K562 (cell line): ENCODE measurements around the gene YTHDF1. TPM values are rescaled to one million over a fixed set of nuclear protein-coding genes. Genes with fewer than 3 reads are reported as not detected.

Experiments used
- ATAC-seq: fragments of 200-7000 bp; cut with Tn5 transposase; 3 replicates; pipeline ENCODE4 v1.9.1; 2020; ENCODE audit warnings: moderate library complexity
- BruUV-seq: library from RNA; stranded (reverse); fragments of 400-500 nt; replicated peaks from 2 replicates; lab custom pipeline; 2021; lab: Mats Ljungman, UMichigan
- CTCF ChIA-PET: fragments of 300-600 bp; formaldehyde crosslinking; extraction: SDS; loops from one replicate; lab custom pipeline; 2021; ENCODE audit warnings: low intra/inter-chr PET ratio; lab: Yijun Ruan, JAX
- POLR2A ChIA-PET: fragments of 300-600, 350-650 bp; sonication (Branson Sonifier 250); formaldehyde crosslinking; extraction: SDS; loops from one replicate; lab custom pipeline; 2021; ENCODE audit warnings: antibody characterized with exemption, inconsistent platforms; lab: Yijun Ruan, JAX
- DNase-seq, 4 experiments: peaks; one replicate each; pipeline versions ENCODE4 v3.0.0 to v3.0.0-alpha.2; 2011 to 2018; ENCODE audit warnings: low spot score in 3 of 4, mixed read lengths in 3 of 4; ENCODE audit errors: extremely low read depth in 1 of 4
- FAIRE-seq: peaks from 2 replicates; lab custom pipeline; 2011; peaks lifted over from hg19 to GRCh38; lab: Jason Lieb, UNC
- H2AFZ ChIP-seq: 2 replicates; pipeline ENCODE4 v1.6.0; 2011; ENCODE audit warnings: low read depth, low read length, control low read depth, inconsistent platforms
- H3K27ac ChIP-seq: fragments of 200-600 bp; 3 replicates; pipeline ENCODE4 v1.8.0; 2011; ENCODE audit warnings: low read depth, mild to moderate bottlenecking, control low read depth, inconsistent platforms, low read length, moderate library complexity, mixed read lengths; ENCODE audit errors: extremely low read depth
- H3K27me3 ChIP-seq, 2 experiments: fragments of 300-600 bp in 1 of 2; 2 replicates in 1 of 2; 3 replicates in 1 of 2; pipeline versions ENCODE4 v1.6.0 to v1.8.0; 2011; ENCODE audit warnings: inconsistent platforms in 2 of 2, low read length in 2 of 2, mild to moderate bottlenecking in 1 of 2, mixed read lengths in 1 of 2, moderate library complexity in 1 of 2; ENCODE audit not compliant: control insufficient read depth in 2 of 2, insufficient read depth in 2 of 2
- H3K36me3 ChIP-seq: fragments of 300-600 bp; 3 replicates; pipeline ENCODE4 v1.8.0; 2011; ENCODE audit warnings: mild to moderate bottlenecking, low read length, inconsistent platforms; ENCODE audit not compliant: control insufficient read depth, insufficient read depth
- H3K4me1 ChIP-seq, 2 experiments: fragments of 200-600 bp in 1 of 2; replicated peaks in 1 of 2; 2 replicates in 1 of 2; 3 replicates in 1 of 2; pipeline versions ENCODE4 v1.5.1 to v1.8.0; 2011; ENCODE audit warnings: inconsistent platforms in 2 of 2, low read length in 2 of 2, mild to moderate bottlenecking in 1 of 2, mixed read lengths in 1 of 2, moderate library complexity in 1 of 2; ENCODE audit not compliant: control insufficient read depth in 2 of 2, insufficient read depth in 2 of 2
- H3K4me2 ChIP-seq: 2 replicates; pipeline ENCODE4 v1.6.1; 2011; ENCODE audit warnings: low read length, control low read depth, inconsistent platforms, mixed read lengths; ENCODE audit not compliant: insufficient read depth
- H3K4me3 ChIP-seq: fragments of 200-600 bp; sonication (generic), shearing (Covaris generic); 2 replicates; pipeline ENCODE4 v1.5.1; 2016; ENCODE audit warnings: control low read depth, inconsistent platforms
- H3K79me2 ChIP-seq: fragments of 200-600 bp; 3 replicates; pipeline ENCODE4 v1.8.0; 2011; ENCODE audit warnings: low read length, inconsistent platforms; ENCODE audit not compliant: control insufficient read depth, insufficient read depth
- H3K9ac ChIP-seq, 2 experiments: 2 replicates each; pipeline versions ENCODE4 v1.6.0 to v1.6.1; 2011; ENCODE audit warnings: low read depth in 2 of 2, low read length in 2 of 2, control low read depth in 1 of 2, inconsistent platforms in 1 of 2, mild to moderate bottlenecking in 1 of 2, mixed read lengths in 1 of 2; ENCODE audit not compliant: insufficient read depth in 1 of 2
- H3K9me1 ChIP-seq: one replicate; pipeline ENCODE4 v1.6.0; 2011; ENCODE audit warnings: inconsistent platforms, mild to moderate bottlenecking, low read length, moderate library complexity; ENCODE audit not compliant: control insufficient read depth, insufficient read depth
- H3K9me3 ChIP-seq: replicated peaks from 2 replicates; pipeline ENCODE4 v1.5.1; 2011; ENCODE audit warnings: low read depth, low read length, inconsistent platforms; ENCODE audit not compliant: control insufficient read depth, insufficient read depth
- H4K20me1 ChIP-seq: replicated peaks from 2 replicates; pipeline ENCODE4 v1.6.1; 2011; ENCODE audit warnings: low read length, inconsistent platforms, mixed read lengths; ENCODE audit not compliant: control insufficient read depth, insufficient read depth
- E2F8 ChIP-seq: fragments of 450-650 bp; IDR thresholded peaks from 2 replicates; pipeline ENCODE4 v1.7.1; 2018; ENCODE audit warnings: mild to moderate bottlenecking, low read depth; ENCODE audit not compliant: partially characterized antibody
- HMG20A ChIP-seq: fragments of 450-650 bp; formaldehyde crosslinking; conservative IDR thresholded peaks from 2 replicates; pipeline ENCODE4 v1.4.0; 2020; ENCODE audit warnings: mild to moderate bottlenecking, mixed read lengths
- NCOR1 ChIP-seq: fragments of 450-650 bp; IDR thresholded peaks from 2 replicates; pipeline ENCODE4 v1.6.1; 2016; ENCODE audit warnings: mild to moderate bottlenecking, moderate library complexity
- NFIC ChIP-seq: fragments of 450-650 bp; IDR thresholded peaks from 2 replicates; pipeline ENCODE4 v1.6.1; 2017; ENCODE audit warnings: mild to moderate bottlenecking, inconsistent platforms
- NR0B1 ChIP-seq: fragments of 450-650 bp; IDR thresholded peaks from one replicate; pipeline ENCODE4 v1.6.1; 2018; ENCODE audit warnings: mild to moderate bottlenecking, moderate library complexity; ENCODE audit not compliant: partially characterized antibody
- SNRNP70 ChIP-seq: fragments of 200-400 bp; formaldehyde crosslinking; optimal IDR thresholded peaks from 2 replicates; pipeline ENCODE3; 2017; ENCODE audit warnings: low read depth, low read length
- USF2 ChIP-seq: sonication (generic); formaldehyde crosslinking; IDR thresholded peaks from 2 replicates; pipeline ENCODE4 v1.5.0; 2020; ENCODE audit warnings: missing genetic modification reagents
- ZFP36 ChIP-seq: fragments of 150-350 bp; IDR thresholded peaks from 2 replicates; pipeline ENCODE4 v1.6.1; 2018; ENCODE audit warnings: low read length, low read depth; ENCODE audit not compliant: partially characterized antibody
- WGBS: fragments of 100-300 bp; shearing (Covaris generic); methylation state at CpG from one replicate; pipeline ENCODE4 v1.1.6; 2016; ENCODE audit warnings: low coverage, mixed read lengths; ENCODE audit not compliant: insufficient coverage; ENCODE audit errors: missing lambda C conversion rate; 5-methylcytosine and 5-hydroxymethylcytosine counted together
- in situ Hi-C: fragments of 300-500 bp; cut with MboI; formaldehyde crosslinking; loops from 4 replicates; pipeline ENCODE4 v1.15.0; 2018; ENCODE audit warnings: inconsistent platforms, mixed read lengths
- intact Hi-C: fragments of 100-400 bp; cut with micrococcal nuclease; formaldehyde crosslinking; loops from 2 replicates; pipeline ENCODE4 v1.14.2; 2022
- polyA plus RNA-seq, 8 experiments: library from polyadenylated mRNA; depleted of rRNA in 4 of 8; stranded (reverse) in 5 of 8; unstranded in 3 of 8; fragments of >200 nt; fragmentation: Nextera tagmentation in 2 of 8; fragmentation: Illumina TruSeq in 1 of 8; extraction: Ambion mirVana in 2 of 8; extraction: Trizol in 1 of 8; gene quantifications; 2 replicates each; pipeline versions ENCODE4 v1.2.1 to v1.2.3, GENCODE V29; 2011 to 2014; ENCODE audit warnings: inconsistent platforms in 1 of 8, missing spikeins in 1 of 8
- total RNA-seq, 7 experiments: library from RNA; depleted of rRNA in 6 of 7; stranded (reverse); fragments of >200 nt in 6 of 7; fragmentation: Illumina TruSeq in 2 of 7; extraction: Trizol in 2 of 7; gene quantifications; 2 replicates each; pipeline versions ENCODE4 v1.2.1 to v1.2.3, GENCODE V29; 2011 to 2021; ENCODE audit warnings: low replicate concordance in 1 of 7

Gene YTHDF1
- total and polyA plus RNA-seq, 9 of the 15 experiments (the other 6 are each of a cell fraction or from before 2014, with no cell fraction given), result 10.1 to 42.4 (median 27.8) TPM

GRCh38 chr20:63191400-63191799, 24.5 kb downstream of the YTHDF1 start:
- no peak overlapping the region for H3K27ac ChIP-seq
- intact Hi-C loops (no loop called here), in situ Hi-C loops (no loop called here)
- H3K4me3 ChIP-seq, result no peak overlapping the region
- no peak overlapping the region for H3K4me2 ChIP-seq
- FAIRE-seq (no peak), DNase-seq (no peak), ATAC-seq (peak; percentile 41; the same call in 2 of the 3 replicates)
- ChIA-PET CTCF (interaction anchor here (0.6 kb wide), 1 partner anchor 1026 kb away, joined by 3 read pairs; no protein-coding TSS in a partner anchor), POLR2A (interaction anchor here (0.9 to 1.0 kb wide), 2 partner anchors 8 to 19 kb away, joined by 3 to 4 read pairs; no protein-coding TSS in a partner anchor)
- no peak overlapping the region for H2AFZ ChIP-seq
- no peaks in the 10 kb centered on the region for H3K9me1 ChIP-seq
- peak overlapping the region in 1 of 2 experiments; percentile 33; a peak in 1 of 4 replicates for H3K9ac ChIP-seq
- H3K27me3 ChIP-seq, result peaks cover 0 to 5% of the 10 kb centered on the region in 2 experiments; a peak in 1 of 5 replicates
- H3K79me2 ChIP-seq, result 0 out of 3 replicates have a peak, but pooled peaks cover 7% of the 10 kb centered on the region
- H3K36me3 ChIP-seq, result peaks cover 17% of the 10 kb centered on the region; the same call in 2 of the 3 replicates
- no TSS peak for BruUV-seq
- WGBS, result 30% methylated on average over 9 of the region's 14 CpGs
- peaks cover 27% of the 10 kb centered on the region; the same call in 1 of the 2 replicates for H4K20me1 ChIP-seq
- TF ChIP-seq NFIC, result 0 out of 2 replicates have a peak, but pooled peaks have one; percentile 13
- no peak for TF ChIP-seq SNRNP70
- TF ChIP-seq ZFP36, result peak; percentile 62
- H3K9me3 ChIP-seq, result no peaks in the 10 kb centered on the region
- H3K4me1 ChIP-seq, result peaks cover 0 to 10% of the 10 kb centered on the region in 2 experiments; a peak in 1 of 5 replicates

DNA sequence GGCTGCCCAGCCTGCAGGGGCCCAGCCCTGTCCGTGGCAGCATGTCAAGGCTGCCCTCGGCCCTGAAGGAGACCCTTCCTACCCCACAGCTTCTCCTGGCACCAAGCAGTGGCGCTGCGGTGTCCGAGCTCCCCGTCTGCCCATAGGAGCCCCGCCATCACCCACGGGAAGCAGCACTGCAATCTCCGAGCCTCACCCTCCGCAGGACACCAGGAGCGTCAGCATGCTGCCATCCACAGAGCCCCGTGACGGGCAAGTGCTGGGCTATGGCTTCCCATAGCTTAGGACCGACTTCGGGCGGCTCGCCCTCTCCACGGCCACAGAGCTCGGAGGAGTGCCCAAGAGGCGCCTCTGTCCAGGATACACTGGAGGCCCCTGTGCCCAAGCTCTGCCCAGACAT, 25.1 kb downstream of the YTHDF1 start:
- no TSS peak for BruUV-seq
- in situ Hi-C loops (no loop called here), intact Hi-C loops (no loop called here)
- Histone ChIP-seq H3K27me3 (peaks cover 0 to 5% of the 10 kb centered on the region in 2 experiments; a peak in 1 of 5 replicates), H3K9ac (no peak overlapping the region; a peak in 1 of 4 replicates), H3K9me1 (no peaks in the 10 kb centered on the region), H3K36me3 (peaks cover 11% of the 10 kb centered on the region; the same call in 2 of the 3 replicates), H3K9me3 (peaks cover 5% of the 10 kb centered on the region), H3K79me2 (0 out of 3 replicates have a peak, but pooled peaks cover 4% of the 10 kb centered on the region), H3K4me1 (peaks cover 0 to 10% of the 10 kb centered on the region in 2 experiments; a peak in 1 of 5 replicates), H3K27ac (no peak overlapping the region), H3K4me3 (no peak overlapping the region), H2AFZ (no peak overlapping the region), H4K20me1 (peaks cover 24% of the 10 kb centered on the region; the same call in 1 of the 2 replicates), H3K4me2 (no peak overlapping the region)
- ChIA-PET CTCF (no interaction called here), POLR2A (interaction anchor here (0.6 to 1.2 kb wide), 4 partner anchors 9 to 20 kb away, joined by 3 to 4 read pairs (median 4); no protein-coding TSS in a partner anchor)
- DNase-seq, result no peak
- FAIRE-seq, result no peak
- 62% methylated on average over 18 of the region's 20 CpGs for WGBS
- ATAC-seq, result no peak
- TF ChIP-seq NCOR1 (no peak), USF2 (no peak), HMG20A (no peak), NR0B1 (no peak), E2F8 (no peak)
